Neuronal stem cell (in vitro differentiated cells): ENCODE data around the gene TRPM7.

ENCODE experiments used
- DNase-seq: peaks from one replicate; pipeline ENCODE4 v3.0.0-alpha.2; 2013; ENCODE audit warnings: low spot score
- H2AFZ ChIP-seq: one replicate; pipeline ENCODE4 v1.6.1; 2013; ENCODE audit warnings: mild to moderate bottlenecking, low read length, inconsistent platforms
- H2AK5ac ChIP-seq: 2 replicates; pipeline ENCODE4 v1.6.1; 2013; ENCODE audit warnings: low read depth, mild to moderate bottlenecking, inconsistent platforms, low read length, moderate library complexity, mixed read lengths
- H2BK120ac ChIP-seq: 2 replicates; pipeline ENCODE4 v1.6.1; 2013; ENCODE audit warnings: low read depth, mild to moderate bottlenecking, inconsistent platforms, low read length, moderate library complexity, mixed read lengths
- H2BK12ac ChIP-seq: one replicate; pipeline ENCODE4 v1.6.1; 2013; ENCODE audit warnings: low read length, inconsistent platforms
- H2BK15ac ChIP-seq: 2 replicates; pipeline ENCODE4 v1.6.1; 2013; ENCODE audit warnings: mild to moderate bottlenecking, low read length, inconsistent platforms, mixed read lengths
- H2BK5ac ChIP-seq: one replicate; pipeline ENCODE4 v1.6.1; 2013; ENCODE audit warnings: inconsistent platforms, mild to moderate bottlenecking, low read length, moderate library complexity
- H3K14ac ChIP-seq: one replicate; pipeline ENCODE4 v1.6.1; 2013; ENCODE audit warnings: low read length, inconsistent platforms
- H3K18ac ChIP-seq: 2 replicates; pipeline ENCODE4 v1.6.1; 2013; ENCODE audit warnings: low read length, inconsistent platforms
- H3K23ac ChIP-seq: 2 replicates; pipeline ENCODE4 v1.6.1; 2013; ENCODE audit warnings: low read depth, mild to moderate bottlenecking, mixed read lengths, low read length, inconsistent platforms; ENCODE audit not compliant: poor library complexity
- H3K27ac ChIP-seq: replicated peaks from 3 replicates; pipeline ENCODE4 v1.5.1; 2013; ENCODE audit warnings: low read length, inconsistent platforms
- H3K27me3 ChIP-seq, 3 experiments: 2 replicates each; pipeline ENCODE4 v1.6.1; 2013; ENCODE audit warnings: low read length in 3 of 3, mild to moderate bottlenecking in 2 of 3, inconsistent platforms in 1 of 3, low read depth in 1 of 3, mixed read lengths in 1 of 3, moderate library complexity in 1 of 3; ENCODE audit not compliant: control insufficient read depth in 3 of 3, insufficient read depth in 3 of 3
- H3K36me3 ChIP-seq, 2 donors: replicated peaks in 1 of 2; 2 replicates each; pipeline ENCODE4 v1.6.1; 2013; ENCODE audit warnings: low read length in 2 of 2; ENCODE audit not compliant: control insufficient read depth in 2 of 2, insufficient read depth in 2 of 2
- H3K4ac ChIP-seq: 2 replicates; pipeline ENCODE4 v1.6.1; 2013; ENCODE audit warnings: inconsistent platforms, mild to moderate bottlenecking, low read length, moderate library complexity
- H3K4me1 ChIP-seq, 2 donors: 1 replicate in 1 of 2; 2 replicates in 1 of 2; pipeline ENCODE4 v1.6.1; 2013; ENCODE audit warnings: low read length in 2 of 2, low read depth in 1 of 2; ENCODE audit not compliant: control insufficient read depth in 2 of 2, insufficient read depth in 1 of 2
- H3K4me2 ChIP-seq: one replicate; pipeline ENCODE4 v1.6.1; 2013; ENCODE audit warnings: mild to moderate bottlenecking, low read length, inconsistent platforms; ENCODE audit not compliant: insufficient read depth, poor library complexity, severe bottlenecking
- H3K4me3 ChIP-seq, 2 donors: 2 replicates each; pipeline ENCODE4 v1.5.1; 2013; ENCODE audit warnings: low read length in 2 of 2, mild to moderate bottlenecking in 2 of 2, inconsistent platforms in 1 of 2, moderate library complexity in 1 of 2
- H3K79me1 ChIP-seq: one replicate; pipeline ENCODE4 v1.6.1; 2013; ENCODE audit warnings: low read depth, mild to moderate bottlenecking, inconsistent platforms, low read length, moderate library complexity
- H3K9ac ChIP-seq: one replicate; pipeline ENCODE4 v1.6.1; 2013; ENCODE audit warnings: mild to moderate bottlenecking, low read depth, low read length, inconsistent platforms; ENCODE audit not compliant: poor library complexity
- H3K9me3 ChIP-seq, 2 donors: replicated peaks in 1 of 2; 2 replicates each; pipeline versions ENCODE3 to v1.6.1; 2013; ENCODE audit warnings: low read length in 2 of 2, mild to moderate bottlenecking in 2 of 2, inconsistent platforms in 1 of 2, low read depth in 1 of 2, mixed read lengths in 1 of 2, moderate library complexity in 1 of 2; ENCODE audit not compliant: control insufficient read depth in 2 of 2, insufficient read depth in 1 of 2
- H4K8ac ChIP-seq: one replicate; pipeline ENCODE4 v1.6.1; 2013; ENCODE audit warnings: low read depth, mild to moderate bottlenecking, inconsistent platforms, low read length, moderate library complexity
- H4K91ac ChIP-seq: one replicate; pipeline ENCODE4 v1.6.1; 2013; ENCODE audit warnings: low read length, low read depth, mild to moderate bottlenecking, inconsistent platforms; ENCODE audit not compliant: poor library complexity
- WGBS, 2 donors: extraction: QIAGEN DNeasy Blood & Tissue Kit; methylation state at CpG; one replicate each; pipeline ENCODE4 v1.1.7; 2013; ENCODE audit warnings: missing lambda C conversion rate in 2 of 2, mixed read lengths in 1 of 2; ENCODE audit not compliant: insufficient read length in 2 of 2, insufficient replicate concordance in 1 of 2; ENCODE audit errors: extremely low coverage in 2 of 2; 5-methylcytosine and 5-hydroxymethylcytosine counted together

TRPM7 gene

DNA sequence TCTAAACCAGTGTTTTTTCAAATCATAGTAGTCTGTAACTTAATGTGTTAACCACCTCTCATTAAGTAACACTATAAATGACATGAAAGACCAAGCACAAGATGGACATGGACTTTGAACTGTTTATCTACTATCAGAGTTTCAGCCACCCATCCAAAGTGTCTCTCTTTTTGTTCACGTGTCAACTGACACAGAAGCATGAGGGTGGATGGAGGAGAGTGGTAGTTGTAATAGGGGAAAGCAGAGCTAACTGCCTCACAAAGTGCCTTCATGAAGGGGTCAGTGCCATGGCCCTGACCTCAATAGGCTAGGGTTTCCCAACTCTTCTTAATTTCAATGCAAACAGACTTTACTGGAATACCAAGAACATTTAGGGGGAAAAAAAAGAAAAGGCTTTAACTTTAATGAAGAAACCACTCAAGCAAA lies 32.1 kb upstream of the TRPM7 start:
- H3K79me1 ChIP-seq = no peaks in the 10 kb centered on the region
- H2BK12ac ChIP-seq = no peak overlapping the region
- no peak overlapping the region for H3K23ac ChIP-seq
- H2BK5ac ChIP-seq = no peak overlapping the region
- H3K18ac ChIP-seq = no peak overlapping the region
- no peak overlapping the region for H4K91ac ChIP-seq
- H3K4me1 ChIP-seq = no peaks in the 10 kb centered on the region
- no CpG with 5 or more reads among the region's 1 CpG for WGBS, 2 donors
- H3K27me3 ChIP-seq = peaks cover 0 to 2% (median 0%) of the 10 kb centered on the region in 3 experiments
- no peak overlapping the region for H2BK120ac ChIP-seq
- no peak overlapping the region for H3K4me2 ChIP-seq
- no peak overlapping the region for H3K4me3 ChIP-seq
- no peak overlapping the region for H4K8ac ChIP-seq
- H2AFZ ChIP-seq = no peak overlapping the region
- DNase-seq = no peak
- H3K27ac ChIP-seq = no peak overlapping the region
- no peaks in the 10 kb centered on the region for H3K9me3 ChIP-seq
- no peak overlapping the region for H2AK5ac ChIP-seq
- no peak overlapping the region for H3K9ac ChIP-seq
- H3K4ac ChIP-seq = no peak overlapping the region
- H3K36me3 ChIP-seq = peaks cover 2 to 54% of the 10 kb centered on the region in 2 donors
- no peak overlapping the region for H2BK15ac ChIP-seq
- H3K14ac ChIP-seq = no peak overlapping the region

DNA sequence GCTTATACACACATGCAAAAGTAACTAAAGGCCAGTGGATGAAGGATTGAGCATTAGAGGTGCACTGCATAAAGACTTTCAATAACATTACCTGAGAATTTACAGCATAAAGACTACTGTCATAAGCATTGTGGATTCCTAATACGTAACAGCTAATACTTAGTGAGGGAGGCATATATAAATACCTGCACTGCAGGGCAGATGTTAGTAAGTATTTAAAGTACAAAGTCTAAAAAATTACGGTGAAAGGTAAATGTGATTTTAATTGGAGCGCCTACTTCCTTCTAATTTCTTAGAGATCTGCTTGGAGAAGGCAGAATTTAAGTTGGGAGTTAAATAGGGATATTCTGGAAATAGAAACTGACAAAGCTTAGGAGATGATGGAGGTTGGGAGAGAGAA lies 25.4 kb upstream of the TRPM7 start:
- no peak overlapping the region for H3K27ac ChIP-seq
- WGBS, 2 donors = no CpG with 5 or more reads among the region's 3 CpGs

DNA sequence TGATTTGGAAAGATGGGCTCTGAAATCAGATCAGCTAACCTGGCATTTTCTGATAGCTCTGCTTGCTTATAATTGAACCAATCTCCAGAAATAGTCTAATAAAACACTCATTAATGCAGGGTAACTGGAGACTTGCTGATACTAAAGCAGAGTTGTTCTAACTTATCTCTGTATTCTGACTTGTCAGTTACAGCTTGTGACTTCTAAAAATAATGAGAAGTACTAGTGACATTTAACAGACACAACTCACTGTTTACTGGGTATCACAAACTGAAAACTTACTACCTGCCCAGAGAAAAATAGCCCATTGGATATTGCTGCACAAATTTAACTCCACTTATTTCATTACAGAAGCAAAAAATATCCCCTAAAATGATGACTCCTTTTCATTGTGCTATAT lies 24.0 kb upstream of the TRPM7 start:
- no peak overlapping the region for H4K91ac ChIP-seq
- no peaks in the 10 kb centered on the region for H3K79me1 ChIP-seq
- H3K9me3 ChIP-seq = no peaks in the 10 kb centered on the region
- no peak overlapping the region for H3K27ac ChIP-seq
- no peak overlapping the region for H3K23ac ChIP-seq
- no peak overlapping the region for H4K8ac ChIP-seq
- H3K14ac ChIP-seq = no peak overlapping the region
- H3K27me3 ChIP-seq = no peaks in the 10 kb centered on the region
- H2BK5ac ChIP-seq = no peak overlapping the region
- no peak overlapping the region for H3K18ac ChIP-seq
- H3K4ac ChIP-seq = no peak overlapping the region
- H3K4me1 ChIP-seq = no peaks in the 10 kb centered on the region
- H3K4me3 ChIP-seq = no peak overlapping the region
- H3K9ac ChIP-seq = no peak overlapping the region
- H2AFZ ChIP-seq = no peak overlapping the region
- H2BK12ac ChIP-seq = no peak overlapping the region
- no peak for DNase-seq
- peaks cover 0 to 19% of the 10 kb centered on the region in 2 donors for H3K36me3 ChIP-seq
- H3K4me2 ChIP-seq = no peak overlapping the region
- H2AK5ac ChIP-seq = no peak overlapping the region
- H2BK15ac ChIP-seq = no peak overlapping the region
- no peak overlapping the region for H2BK120ac ChIP-seq

More for the DNA sequence above, 25.4 kb upstream of the TRPM7 start:
- H3K23ac ChIP-seq = no peak overlapping the region
- no peaks in the 10 kb centered on the region for H3K4me1 ChIP-seq
- H2BK12ac ChIP-seq = no peak overlapping the region
- H3K36me3 ChIP-seq = peaks cover 0 to 20% of the 10 kb centered on the region in 2 donors
- H3K4ac ChIP-seq = no peak overlapping the region
- no peak overlapping the region for H2BK5ac ChIP-seq
- no peak overlapping the region for H2BK120ac ChIP-seq
- no peak for DNase-seq
- no peak overlapping the region for H3K18ac ChIP-seq
- no peak overlapping the region for H4K91ac ChIP-seq
- no peak overlapping the region for H4K8ac ChIP-seq
- H2AK5ac ChIP-seq = no peak overlapping the region
- no peak overlapping the region for H2BK15ac ChIP-seq
- no peak overlapping the region for H3K9ac ChIP-seq
- no peak overlapping the region for H3K14ac ChIP-seq
- H3K27me3 ChIP-seq = no peaks in the 10 kb centered on the region
- no peak overlapping the region for H3K4me3 ChIP-seq
- H3K4me2 ChIP-seq = no peak overlapping the region
- H3K79me1 ChIP-seq = no peaks in the 10 kb centered on the region
- no peaks in the 10 kb centered on the region for H3K9me3 ChIP-seq
- H2AFZ ChIP-seq = no peak overlapping the region

DNA sequence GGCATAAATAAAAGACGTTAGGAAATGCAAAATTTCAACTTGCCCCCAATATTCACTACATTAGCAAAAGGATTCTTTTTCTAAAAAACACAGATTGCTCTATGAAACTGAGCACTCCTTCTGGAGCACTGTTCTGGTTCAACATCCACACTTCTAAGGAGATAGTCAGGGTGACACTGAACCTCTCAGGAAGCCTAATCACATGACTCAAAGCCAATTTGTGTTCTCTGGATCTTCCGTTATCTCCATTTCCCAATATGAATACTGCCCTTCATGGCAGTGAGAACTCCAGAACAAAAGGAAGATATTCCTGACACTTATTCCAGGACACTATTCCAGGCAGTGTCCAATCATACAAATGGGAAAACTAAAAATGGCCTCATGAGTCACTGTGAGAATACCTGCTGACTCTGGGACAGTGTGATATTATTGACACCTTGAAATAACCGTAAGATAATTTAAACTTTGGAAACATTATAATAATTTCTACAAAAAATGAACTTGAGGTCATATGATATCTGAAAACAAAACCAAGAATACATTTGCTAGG lies 21.4 kb upstream of the TRPM7 start:
- H2BK5ac ChIP-seq = no peak overlapping the region
- no CpG with 5 or more reads among the region's 3 CpGs for WGBS, 2 donors
- no peak for DNase-seq

More for the DNA sequence above, 21.4 kb upstream of the TRPM7 start:
- no peak overlapping the region for H2BK120ac ChIP-seq
- no peaks in the 10 kb centered on the region for H3K27me3 ChIP-seq
- H3K4ac ChIP-seq = no peak overlapping the region
- no peak overlapping the region for H2BK12ac ChIP-seq
- H3K4me3 ChIP-seq = no peak overlapping the region
- peaks cover 0 to 22% of the 10 kb centered on the region in 2 donors for H3K36me3 ChIP-seq
- H2AK5ac ChIP-seq = no peak overlapping the region
- no peak overlapping the region for H3K4me2 ChIP-seq
- H3K4me1 ChIP-seq = no peaks in the 10 kb centered on the region
- no peak overlapping the region for H3K14ac ChIP-seq
- H3K9me3 ChIP-seq = no peaks in the 10 kb centered on the region
- H2BK15ac ChIP-seq = no peak overlapping the region
- H2AFZ ChIP-seq = no peak overlapping the region
- H3K79me1 ChIP-seq = no peaks in the 10 kb centered on the region
- no peak overlapping the region for H3K18ac ChIP-seq
- H4K8ac ChIP-seq = no peak overlapping the region
- H4K91ac ChIP-seq = no peak overlapping the region
- no peak overlapping the region for H3K23ac ChIP-seq
- H3K27ac ChIP-seq = no peak overlapping the region
- no peak overlapping the region for H3K9ac ChIP-seq
